Progenitor cell of endocrine pancreas (in vitro differentiated cells): Measurements from ENCODE around the gene CRIP3. TPM values are rescaled to one million over a fixed set of nuclear protein-coding genes. Genes with fewer than 3 reads are reported as not detected.

ENCODE experiments used
- DNase-seq: peaks from one replicate; pipeline ENCODE4 v3.0.0; 2021; ENCODE audit warnings: low spot score; ENCODE audit not compliant: unreplicated experiment
- H3K27ac Mint-ChIP-seq: 2 replicates; pipeline ENCODE4 v1.8.0; 2021; ENCODE audit warnings: mild to moderate bottlenecking, moderate library complexity, mixed read lengths
- H3K27me3 Mint-ChIP-seq: 2 replicates; pipeline ENCODE4 v1.8.0; 2021; ENCODE audit warnings: mixed read lengths
- H3K36me3 Mint-ChIP-seq: 2 replicates; pipeline ENCODE4 v1.8.0; 2022; ENCODE audit warnings: mixed read lengths; ENCODE audit not compliant: insufficient read depth
- H3K4me1 Mint-ChIP-seq: 2 replicates; pipeline ENCODE4 v1.8.0; 2021; ENCODE audit warnings: low read depth, mixed read lengths
- H3K4me3 Mint-ChIP-seq: 2 replicates; pipeline ENCODE4 v1.8.0; 2021; ENCODE audit warnings: low read depth, mild to moderate bottlenecking, moderate library complexity, mixed read lengths
- H3K9me3 Mint-ChIP-seq: 2 replicates; pipeline ENCODE4 v1.8.0; 2021; ENCODE audit warnings: low read depth, mixed read lengths
- CTCF ChIP-seq: fragments of 200-600 bp; sonication (generic); IDR thresholded peaks from one replicate; pipeline ENCODE4 v1.5.0; 2021; ENCODE audit warnings: antibody characterized with exemption, mild to moderate bottlenecking; ENCODE audit not compliant: unreplicated experiment
- total RNA-seq: library from RNA; stranded (reverse); gene quantifications from 2 replicates; pipeline ENCODE4 v1.2.1, GENCODE V29; 2021

CRIP3 gene
- total RNA-seq, 1 donor from 2014 or later, result 2.3 TPM

DNA sequence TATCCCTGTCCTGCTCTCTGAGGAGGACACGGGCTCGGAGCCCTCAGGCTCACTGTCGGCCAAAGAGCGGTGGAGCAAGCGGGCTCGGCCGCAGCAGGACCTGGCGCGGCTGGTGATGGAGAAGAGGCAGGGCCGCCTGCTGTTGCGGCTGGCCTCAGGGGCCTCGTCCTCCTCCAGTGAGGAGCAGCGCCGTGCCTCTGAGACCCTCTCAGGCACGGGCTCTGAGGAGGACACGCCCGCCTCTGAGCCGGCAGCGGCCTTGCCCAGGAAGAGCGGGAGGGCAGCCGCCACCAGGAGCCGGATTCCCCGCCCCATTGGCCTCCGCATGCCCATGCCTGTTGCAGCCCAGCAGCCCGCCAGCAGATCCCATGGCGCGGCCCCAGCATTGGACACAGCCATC lies 24.7 kb downstream of the CRIP3 start:
- TF ChIP-seq CTCF, result no peak
- H3K36me3 Mint-ChIP-seq, result no peaks in the 10 kb centered on the region
- no peak overlapping the region for H3K4me3 Mint-ChIP-seq
- H3K4me1 Mint-ChIP-seq, result peaks cover 1% of the 10 kb centered on the region
- H3K27ac Mint-ChIP-seq, result no peak overlapping the region
- DNase-seq, result no peak
- H3K27me3 Mint-ChIP-seq, result peaks cover 51% of the 10 kb centered on the region
- no peaks in the 10 kb centered on the region for H3K9me3 Mint-ChIP-seq

- no peaks in the 10 kb centered on the region for H3K9me3 Mint-ChIP-seq
Observed at GRCh38 chr6:43283514-43283901, 25.1 kb downstream of the CRIP3 start.

GRCh38 chr6:43282636-43283513 lies 25.8 kb downstream of the CRIP3 start:
- H3K4me3 Mint-ChIP-seq, result no peak overlapping the region
- H3K27me3 Mint-ChIP-seq, result peaks cover 52% of the 10 kb centered on the region
- no peaks in the 10 kb centered on the region for H3K36me3 Mint-ChIP-seq
- H3K9me3 Mint-ChIP-seq, result no peaks in the 10 kb centered on the region
- no peak for DNase-seq
- TF ChIP-seq CTCF, result no peak
- peaks cover 1% of the 10 kb centered on the region for H3K4me1 Mint-ChIP-seq
- no peak overlapping the region for H3K27ac Mint-ChIP-seq

More at GRCh38 chr6:43283514-43283901, 25.1 kb downstream of the CRIP3 start:
- no peak for DNase-seq
- Mint-ChIP-seq H3K27ac (no peak overlapping the region), H3K36me3 (no peaks in the 10 kb centered on the region), H3K4me3 (no peak overlapping the region), H3K27me3 (peaks cover 51% of the 10 kb centered on the region), H3K4me1 (peaks cover 1% of the 10 kb centered on the region)
- TF ChIP-seq CTCF, result no peak

DNA sequence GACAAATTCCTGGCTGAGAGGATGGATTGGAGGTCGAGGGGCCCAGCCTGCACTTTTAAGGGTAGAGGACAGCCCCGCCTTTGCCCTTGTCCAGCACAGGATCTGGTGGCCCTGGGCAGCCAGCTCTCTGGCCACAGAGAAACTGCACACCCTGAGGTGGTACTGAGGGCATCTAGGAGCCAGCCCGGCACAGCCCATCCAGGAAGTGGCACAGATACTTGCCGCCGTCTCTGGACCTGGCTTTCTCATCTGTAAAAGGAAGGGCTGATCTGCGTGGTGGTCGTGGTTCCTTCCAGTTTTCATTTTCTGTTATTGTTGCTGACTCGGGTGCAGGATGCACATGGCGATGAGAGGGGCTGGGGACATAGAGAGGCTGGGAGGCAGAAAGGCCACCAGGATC lies 26.6 kb downstream of the CRIP3 start:
- Mint-ChIP-seq H3K36me3 (no peaks in the 10 kb centered on the region), H3K27me3 (peaks cover 55% of the 10 kb centered on the region), H3K9me3 (no peaks in the 10 kb centered on the region), H3K27ac (no peak overlapping the region), H3K4me1 (peaks cover 1% of the 10 kb centered on the region), H3K4me3 (no peak overlapping the region)
- no peak for DNase-seq
- no peak for TF ChIP-seq CTCF

DNA sequence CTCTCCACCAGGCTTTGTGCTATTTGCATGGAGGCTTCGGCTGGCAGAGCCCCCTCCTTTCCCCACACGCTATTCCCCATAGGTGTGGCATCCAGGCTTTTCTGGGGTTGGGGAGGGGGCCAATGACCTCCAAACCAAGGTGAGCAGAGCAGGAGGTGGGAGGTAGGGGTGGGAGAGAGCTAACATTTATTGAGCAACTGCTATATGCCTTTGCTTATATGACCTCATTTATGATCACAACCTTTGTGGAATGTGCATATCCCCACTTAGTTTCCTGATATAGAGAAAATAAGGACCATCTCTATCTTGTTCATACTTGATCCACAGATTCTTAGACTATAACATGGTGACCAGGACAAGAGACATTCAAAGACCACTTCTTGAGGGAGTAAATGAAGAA lies 28.4 kb downstream of the CRIP3 start:
- no peak for DNase-seq
- no peak overlapping the region for H3K4me3 Mint-ChIP-seq
- no peak for TF ChIP-seq CTCF
- peaks cover 5% of the 10 kb centered on the region for H3K4me1 Mint-ChIP-seq
- no peak overlapping the region for H3K27ac Mint-ChIP-seq
- H3K27me3 Mint-ChIP-seq, result peaks cover 54% of the 10 kb centered on the region
- H3K9me3 Mint-ChIP-seq, result no peaks in the 10 kb centered on the region
- H3K36me3 Mint-ChIP-seq, result no peaks in the 10 kb centered on the region
